Measurements from ENCODE around the gene AKT3.

AKT3 gene

DNA sequence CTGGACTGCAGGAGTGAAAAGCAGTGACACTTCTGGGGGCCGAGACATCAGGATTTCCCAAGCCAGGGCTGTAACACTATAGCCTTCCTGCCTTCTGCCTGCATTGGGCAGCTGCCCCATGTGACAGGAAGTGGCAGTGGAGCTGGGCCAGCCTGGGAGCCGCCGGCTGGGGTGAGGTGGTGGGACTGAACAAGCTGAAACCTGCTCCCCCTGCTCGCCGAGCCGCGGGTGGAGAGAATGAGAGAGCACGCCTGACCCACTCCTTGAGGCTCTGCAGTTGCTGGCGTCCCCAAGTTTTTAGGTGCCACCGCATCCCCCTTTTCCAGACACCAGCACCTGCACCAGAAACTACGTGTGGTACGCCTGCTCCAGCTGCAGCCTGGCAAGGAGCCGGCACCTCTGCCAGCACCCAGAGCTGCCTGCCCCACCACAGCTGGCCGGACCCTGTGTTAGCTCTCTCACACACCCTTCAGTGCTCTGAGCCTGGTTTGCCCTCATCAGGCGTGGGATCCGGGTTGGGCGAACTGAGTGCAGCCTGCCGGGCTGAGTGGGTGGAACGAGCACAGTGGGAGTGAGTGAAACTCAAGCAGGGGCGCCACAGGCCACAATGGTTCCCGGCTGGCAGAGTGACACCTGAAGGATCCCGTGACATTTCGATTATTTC, 119.4 kb downstream of the AKT3 start:
- DNase-seq: no peak

DNA sequence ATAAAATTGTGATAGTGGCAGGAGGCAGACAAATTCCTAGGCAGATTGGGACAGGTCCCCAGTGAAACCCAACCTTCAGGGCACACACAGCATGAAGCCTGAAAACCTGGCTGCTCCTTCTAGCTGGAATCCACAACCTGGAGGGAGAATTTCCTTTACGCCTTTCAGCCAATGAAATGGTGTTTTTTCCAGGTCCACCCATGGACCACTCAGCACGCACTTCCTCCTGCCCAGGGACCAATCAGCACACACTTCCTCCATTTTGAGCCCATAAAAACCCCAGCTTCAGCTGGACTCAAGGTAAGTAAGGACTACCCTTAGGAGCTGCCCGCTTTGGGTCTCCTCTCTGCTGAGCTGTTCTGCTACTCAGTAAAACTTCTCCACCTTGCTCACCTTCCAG, 120.1 kb downstream of the AKT3 start:
- DNase-seq: no peak

DNA sequence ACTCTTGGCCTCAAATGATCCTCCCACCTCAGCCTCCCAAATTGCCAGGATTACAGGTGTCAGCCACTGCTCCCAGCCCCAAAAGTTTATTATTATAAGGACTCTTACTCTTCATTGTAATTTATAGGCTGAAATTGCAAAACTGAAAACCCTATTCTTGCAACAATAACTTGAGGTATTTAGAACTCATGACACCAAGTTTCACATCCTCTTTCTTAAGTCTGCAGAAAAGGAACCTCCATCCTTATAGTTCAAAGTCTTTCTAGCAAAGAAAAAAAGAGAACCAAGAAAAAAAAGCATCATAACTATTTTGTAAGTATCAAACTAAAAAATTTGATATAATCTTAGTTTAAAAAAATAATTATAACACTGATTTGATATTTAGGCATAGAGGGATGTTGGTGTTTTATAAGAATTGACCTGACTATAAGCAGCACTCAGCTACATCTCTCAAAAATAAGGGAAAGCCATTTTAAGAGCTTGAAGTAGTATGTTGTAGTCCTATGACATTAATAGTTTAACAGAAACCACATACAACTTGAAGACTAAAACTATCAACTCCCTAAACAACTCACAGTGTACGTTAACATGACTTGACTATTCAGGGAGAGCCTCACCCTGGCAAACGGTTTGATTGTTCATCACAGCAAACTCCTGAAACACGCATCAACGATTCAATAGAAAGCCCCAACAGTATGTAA, 122.4 kb downstream of the AKT3 start:
- DNase-seq: no peak

DNA sequence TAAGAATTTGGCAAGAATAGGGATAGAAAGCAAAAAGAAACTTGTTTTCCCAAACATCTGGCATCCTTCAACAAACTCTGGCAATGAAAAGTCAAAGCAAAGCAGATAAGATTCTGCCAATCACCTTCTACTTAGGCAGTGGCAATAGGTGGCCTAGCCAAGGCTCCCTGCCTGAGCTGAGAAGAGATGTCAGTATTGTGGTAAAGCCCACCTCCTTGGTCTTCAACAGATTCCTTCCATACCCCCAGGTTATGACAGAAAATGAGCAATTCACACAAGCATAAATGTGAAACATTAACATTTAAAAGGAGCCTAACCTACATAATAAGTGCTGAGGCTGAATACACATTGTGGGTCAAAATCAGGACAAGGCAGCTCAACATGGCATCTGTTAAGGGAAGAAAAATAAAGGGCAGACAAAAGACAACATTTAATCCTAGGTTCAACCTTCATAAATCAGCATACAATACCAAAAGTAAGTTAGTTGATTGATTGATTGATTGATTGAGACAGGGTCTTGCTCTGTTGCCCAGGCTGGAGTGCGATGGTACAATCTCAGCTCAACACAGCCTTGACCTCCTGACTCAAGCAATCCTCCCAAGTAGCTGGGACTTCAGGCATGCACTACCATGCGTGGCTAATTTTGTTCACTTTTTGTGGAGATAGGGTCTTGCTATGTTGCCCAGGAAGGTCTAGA, 123.1 kb downstream of the AKT3 start:
- no peak for DNase-seq

DNA sequence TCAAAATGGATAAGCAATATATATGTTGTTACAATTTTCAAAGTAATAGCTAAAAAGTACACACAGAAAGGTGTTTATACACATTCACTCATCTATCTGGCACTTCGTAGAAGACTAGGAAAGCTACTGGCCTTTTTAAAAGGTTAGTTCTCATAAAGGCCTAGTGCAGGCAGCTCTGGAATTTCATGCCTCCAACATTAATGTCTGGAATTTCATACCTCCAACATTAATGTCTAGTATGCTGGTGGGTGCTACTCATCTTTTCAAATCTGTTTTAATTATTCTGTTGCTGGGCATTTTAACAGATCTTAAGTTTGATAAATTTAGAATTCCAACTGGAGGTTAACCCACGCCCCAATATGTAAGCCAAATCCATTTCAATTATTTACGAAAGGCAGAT, 124.2 kb downstream of the AKT3 start:
- no peak for DNase-seq

DNA sequence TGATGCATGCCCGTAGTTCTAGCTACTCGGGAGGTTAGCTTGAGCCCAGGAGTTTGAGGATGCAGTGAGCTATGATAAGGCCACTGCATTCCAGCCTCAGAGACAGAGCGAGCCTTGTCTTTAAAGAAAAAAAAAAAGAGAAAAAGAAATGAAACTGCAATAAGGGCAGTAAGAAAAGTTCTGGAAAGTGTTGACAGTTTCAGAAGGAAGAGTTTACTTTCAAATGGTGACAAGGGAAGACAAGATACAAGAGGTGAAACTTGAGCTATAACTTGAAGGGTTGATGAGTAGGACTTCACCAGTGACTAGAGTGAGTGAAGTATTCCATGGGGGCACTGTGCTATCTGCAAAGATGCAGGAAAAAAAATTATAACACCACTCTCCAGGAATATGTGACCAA, 125.0 kb downstream of the AKT3 start:
- no peak for DNase-seq

DNA sequence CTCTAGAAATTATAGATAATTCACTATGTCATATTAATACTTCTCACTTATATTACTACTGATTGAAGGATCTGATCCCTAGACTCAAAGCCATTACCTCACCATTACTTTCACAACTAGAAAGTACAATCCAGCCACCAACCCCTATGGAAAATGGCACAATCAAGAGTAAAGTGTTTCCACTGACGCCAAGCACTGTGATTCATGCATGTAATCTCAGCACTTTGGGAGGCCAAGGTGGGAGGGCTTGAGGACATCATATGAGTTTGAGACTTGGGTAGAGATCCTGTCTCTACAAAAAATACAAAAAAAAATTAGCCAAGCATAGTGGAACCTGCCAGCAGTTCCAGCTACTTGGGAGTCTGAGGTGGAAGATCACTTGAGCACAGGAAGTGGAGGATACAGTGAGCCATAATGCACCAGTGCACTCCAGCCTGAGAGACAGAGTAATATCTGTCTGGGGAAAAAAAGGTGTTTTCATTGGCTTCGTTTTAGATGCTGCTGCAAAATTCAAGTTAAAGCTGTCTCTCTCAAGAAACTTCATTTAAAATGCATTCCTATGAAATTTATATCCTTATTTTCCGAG, 126.5 kb downstream of the AKT3 start:
- peak; percentile 5 for DNase-seq

DNA sequence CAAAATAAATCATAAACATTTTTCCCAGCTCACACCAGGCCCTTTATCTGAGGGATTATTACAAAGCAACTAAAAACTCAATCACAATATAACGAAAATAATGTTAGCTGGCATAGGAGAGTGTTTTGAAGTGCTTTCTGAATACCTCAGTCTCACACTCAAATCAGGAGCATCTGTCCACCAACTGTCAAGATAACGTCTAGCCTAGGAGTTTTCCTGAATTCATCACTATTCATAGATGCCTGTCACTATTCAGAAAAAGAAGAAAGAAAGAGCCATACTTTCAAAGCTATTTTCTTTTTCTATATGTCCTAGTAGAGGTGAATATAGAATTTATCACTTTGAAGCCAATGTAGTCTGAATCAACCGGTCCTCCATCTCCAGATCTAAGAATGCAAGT, 127.0 kb downstream of the AKT3 start:
- DNase-seq: no peak

DNA sequence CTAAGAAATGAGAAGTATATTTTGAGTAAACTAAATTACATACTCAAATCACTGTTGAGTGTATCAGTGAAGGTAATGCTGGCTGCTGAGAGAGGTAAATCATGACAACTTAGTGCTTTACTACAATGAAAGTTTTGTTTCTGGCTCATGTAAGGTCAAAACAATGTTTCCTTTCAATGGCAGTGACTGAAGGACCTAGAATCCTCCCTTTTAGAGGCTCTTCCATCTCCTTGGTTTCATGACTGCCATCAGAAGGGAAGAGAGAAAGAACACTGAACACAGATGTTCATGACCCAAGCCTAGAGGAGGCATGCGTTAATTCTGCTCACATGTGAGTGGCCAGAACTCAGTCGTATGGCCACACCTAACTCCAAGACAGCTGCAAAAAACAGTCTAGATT, 130.6 kb downstream of the AKT3 start:
- DNase-seq: no peak

DNA sequence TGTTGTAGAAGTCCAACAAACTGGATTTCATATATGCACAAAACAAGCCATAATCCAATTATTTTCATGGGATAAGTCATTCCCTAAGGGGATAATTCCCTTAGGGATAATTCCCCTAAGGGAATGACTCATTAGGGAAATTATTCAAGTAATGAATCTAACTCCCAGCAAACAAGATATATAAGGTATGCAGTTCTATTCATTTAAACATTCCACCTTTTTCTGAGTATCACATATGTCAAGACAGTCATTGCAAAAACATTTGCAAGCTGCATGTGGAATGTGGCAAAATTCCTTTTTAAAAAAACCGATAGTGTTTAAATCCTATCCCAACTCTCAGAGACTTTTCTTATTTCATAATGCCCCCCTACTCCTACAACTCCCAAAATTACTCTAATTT, 131.2 kb downstream of the AKT3 start:
- no peak for DNase-seq

DNA sequence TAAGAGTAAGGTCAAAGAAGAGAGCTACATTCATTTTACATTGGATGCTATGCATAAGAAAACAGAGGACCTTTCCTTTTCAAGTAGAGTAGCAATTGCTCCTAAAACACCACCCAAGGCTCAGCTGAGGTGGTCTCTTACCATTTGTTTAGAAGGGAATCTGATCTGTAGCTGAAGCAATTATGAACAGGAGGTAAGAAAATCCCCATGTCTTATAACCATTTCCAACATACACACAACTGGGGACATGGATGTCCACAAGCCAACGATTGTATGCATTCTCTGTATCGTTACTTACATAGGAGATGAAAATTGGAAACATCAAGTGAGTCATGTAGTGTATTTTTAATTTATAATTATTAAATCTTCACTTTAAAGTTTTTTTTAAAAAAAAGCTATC, 132.0 kb downstream of the AKT3 start:
- no peak for DNase-seq

DNA sequence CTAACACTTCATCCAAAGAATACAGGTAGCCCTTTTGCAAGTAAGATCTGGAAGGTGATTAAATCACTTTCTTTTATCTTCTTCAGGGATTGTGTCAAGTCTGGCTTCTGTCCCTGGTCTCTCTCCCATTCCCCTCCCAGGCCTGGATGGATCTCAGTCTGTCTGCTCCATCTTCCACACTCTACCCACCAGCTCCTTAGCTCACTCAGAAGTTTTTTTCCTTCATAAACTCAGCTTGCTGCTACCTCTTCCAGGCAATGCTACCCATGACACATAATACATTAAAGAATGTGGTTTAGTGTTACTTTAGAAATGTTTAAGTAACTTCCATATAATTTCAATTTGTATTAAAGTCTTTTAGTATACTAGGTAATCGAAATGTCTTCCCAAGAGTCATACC, 133.1 kb downstream of the AKT3 start:
- no peak for DNase-seq

DNA sequence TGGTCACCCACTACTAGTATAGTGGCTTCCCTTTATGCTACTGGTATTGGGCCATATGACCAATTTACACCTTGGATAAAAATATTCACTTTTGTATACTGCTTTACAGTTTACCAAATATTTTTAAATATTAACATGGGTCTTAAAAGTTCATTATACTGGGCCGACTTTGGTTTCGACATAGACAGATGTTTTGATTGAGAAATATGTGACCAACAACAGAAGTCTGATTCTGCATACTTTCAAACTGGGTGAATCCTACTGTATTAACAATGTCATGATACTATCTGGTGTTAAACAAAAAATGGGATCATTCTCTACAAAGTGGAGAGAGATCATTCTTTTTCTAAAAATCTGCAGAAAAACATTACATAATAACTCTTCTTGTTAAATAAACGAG, 134.8 kb downstream of the AKT3 start:
- DNase-seq: no peak

DNA sequence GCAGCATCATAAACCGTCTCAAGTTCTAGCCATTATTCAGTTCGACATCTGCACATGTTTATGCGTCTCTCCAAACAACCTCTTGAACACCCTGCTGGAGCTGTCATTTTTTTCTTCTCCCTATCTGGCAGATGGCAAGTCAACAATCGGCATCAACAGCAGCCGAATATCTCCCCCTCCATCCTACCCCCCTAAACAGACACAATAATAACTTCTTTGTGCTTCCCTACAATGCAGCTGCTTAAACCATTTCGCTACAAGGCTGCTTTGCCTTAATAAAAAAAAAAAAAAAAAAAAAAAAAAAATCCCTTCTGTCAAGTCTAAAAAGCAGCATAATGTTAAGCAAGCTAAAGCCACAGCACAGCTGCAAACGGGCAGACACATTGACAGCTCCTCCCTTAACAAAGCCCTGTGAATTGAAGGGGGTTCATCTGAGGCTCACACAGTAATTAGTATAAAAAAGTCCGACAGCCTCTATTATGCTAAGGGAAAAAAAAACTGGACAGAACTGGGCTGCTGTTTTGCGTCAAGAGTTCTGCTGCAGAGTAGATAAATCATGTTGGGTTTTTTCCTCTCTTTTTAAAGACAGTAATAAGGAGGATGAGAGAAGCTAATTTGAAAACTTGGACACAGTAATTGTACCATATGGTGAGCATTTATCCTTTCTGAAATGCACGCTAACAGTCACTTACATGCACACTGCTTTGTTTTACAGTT, 136.4 kb downstream of the AKT3 start:
- peak; percentile 79 for DNase-seq

DNA sequence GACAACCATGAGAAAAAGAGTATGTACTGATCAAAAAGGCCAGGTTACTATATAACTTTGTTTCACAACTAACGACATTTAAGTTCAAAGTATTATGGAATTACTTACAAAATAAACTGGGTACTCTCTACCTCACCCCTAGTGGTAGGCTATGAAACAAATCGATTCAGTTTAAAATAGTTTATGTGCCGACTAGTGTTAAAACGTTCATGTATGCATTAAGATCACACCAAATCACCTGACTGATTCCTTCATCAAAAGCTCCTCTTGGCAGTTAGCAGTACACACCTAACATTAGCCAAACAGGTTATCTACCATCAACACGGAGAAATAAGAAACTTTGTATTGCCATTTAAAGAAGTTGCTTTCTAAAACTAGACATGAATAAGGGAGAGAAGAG, 137.1 kb downstream of the AKT3 start:
- DNase-seq: peak; percentile 26

DNA sequence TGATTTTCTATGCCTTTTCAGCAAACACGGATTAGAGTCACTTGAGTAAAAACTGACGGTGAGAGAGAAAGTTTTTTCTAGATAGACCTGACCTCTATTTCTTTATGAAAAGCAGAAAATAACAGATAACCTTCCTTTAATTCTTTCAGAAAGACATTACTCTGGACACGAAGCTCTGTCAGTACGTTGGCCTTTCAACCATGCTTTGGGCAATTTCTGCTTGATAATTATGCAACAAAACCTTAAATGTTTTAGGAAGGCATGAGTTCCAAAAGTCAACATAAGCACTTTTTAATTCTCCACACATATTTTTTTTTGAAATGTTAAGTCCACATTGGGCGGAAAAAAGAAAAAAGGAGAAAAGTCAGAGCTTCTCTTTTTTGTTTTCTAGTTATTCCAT, 137.8 kb downstream of the AKT3 start:
- no peak for DNase-seq

DNA sequence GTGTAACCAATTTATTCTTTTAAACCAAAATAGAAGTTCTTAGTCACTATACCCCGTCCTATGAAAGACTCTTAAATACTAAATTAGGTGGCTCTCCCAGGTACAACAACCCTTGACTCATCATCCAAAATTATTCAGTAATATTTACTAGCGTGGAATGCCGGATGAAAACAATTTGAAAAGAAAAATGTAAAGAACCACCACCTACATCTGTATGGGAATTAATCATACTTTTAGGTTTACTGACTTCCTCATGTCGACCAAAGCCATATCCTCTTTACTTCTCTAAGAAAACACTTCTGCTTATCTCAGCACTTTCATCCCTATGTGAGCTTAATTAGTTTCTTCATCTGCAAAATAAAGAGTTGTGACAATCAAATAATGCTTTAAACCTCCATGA, 139.6 kb downstream of the AKT3 start:
- DNase-seq: no peak

DNA sequence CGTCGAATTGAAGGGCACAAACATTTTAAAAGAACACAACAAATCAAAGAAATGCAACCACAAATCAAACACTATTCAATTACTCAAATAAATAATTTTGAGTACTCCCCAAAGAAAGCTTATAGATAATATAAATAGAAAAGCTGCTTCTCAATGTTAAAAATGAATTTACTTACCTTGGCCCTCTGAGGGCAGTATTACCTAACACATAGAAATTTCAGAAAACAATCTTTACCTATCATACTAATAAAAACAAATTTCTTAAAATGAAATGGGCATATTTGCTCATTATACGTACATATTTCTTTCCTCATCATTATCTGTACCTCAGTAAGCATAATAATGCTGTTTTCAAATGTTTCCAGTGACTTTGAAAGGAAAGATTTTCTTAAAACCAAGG, 141.8 kb downstream of the AKT3 start:
- peak; percentile 34 for DNase-seq

DNA sequence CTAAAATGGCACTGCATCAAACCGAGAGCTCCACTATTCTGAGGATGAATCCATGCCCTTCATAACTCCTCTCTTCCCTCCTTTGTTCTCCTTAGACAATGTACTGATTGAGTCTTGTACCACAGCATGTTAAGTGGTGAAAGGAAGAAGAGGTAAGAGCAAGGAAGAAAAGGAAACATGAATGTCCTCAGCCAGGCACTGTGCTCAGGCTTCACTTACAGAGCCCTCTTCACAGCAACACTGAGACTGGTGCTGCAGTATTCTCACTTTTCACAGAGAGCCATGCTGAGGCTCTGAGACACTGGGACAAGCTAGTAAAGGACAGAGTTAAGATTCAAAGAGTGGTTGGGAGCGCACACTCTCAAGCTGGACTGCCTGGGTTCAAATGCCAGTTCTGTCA, 143.5 kb downstream of the AKT3 start:
- DNase-seq: no peak

DNA sequence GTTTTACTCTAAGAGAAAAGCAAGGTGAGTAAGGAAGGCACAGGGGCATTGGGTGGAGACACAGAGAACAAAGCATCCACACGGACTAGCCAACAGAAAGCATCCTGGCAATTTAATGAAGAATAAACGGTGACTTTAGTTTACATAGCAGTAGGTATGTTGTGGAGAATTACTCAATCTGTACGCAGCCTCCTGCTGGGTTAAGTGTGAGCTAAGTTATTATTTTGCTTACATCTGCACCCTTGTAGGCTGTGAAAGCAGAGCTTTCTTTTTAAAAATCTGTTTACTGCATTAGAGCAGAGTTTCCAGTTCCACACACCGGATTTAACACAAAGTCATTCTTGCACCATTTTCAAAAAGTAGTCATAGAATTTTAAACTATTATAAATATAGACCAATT, 144.5 kb downstream of the AKT3 start:
- no peak for DNase-seq

DNA sequence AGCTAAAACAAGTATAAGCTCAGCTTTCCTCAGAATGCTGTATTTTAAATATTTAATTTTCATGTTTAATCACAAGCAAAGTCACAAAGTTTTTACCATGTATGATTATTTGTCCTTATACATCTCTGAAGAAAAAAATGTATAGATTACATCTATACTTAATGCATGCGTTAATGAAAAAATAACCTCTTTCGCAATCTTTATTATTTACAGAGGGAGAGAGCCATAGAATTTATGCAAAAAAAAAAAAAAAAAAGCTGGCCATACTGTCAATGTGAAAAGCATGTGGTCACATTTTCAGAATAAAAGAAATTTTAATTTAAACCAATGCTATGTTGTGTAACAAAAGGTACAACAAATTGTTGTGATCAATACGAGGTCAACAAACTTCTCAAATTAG, 148.2 kb downstream of the AKT3 start:
- no peak for DNase-seq

DNA sequence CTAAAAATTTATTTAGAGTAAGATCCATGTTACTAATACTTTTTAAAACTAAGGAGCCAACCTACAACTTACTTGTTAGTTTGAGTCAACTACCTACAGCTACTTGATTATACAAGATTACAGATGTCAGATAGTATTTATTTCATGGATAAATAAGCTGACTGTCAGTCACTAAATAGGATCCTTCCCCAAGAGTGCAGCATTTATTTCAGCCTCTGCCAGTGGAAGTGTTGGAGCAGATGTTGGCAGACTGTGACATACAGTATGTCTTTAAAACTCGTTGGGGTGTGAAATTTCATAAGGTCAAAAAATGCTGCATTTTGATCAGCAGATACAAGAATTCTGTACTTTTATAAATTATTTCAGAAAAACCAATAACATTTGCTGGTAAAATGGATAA, 156.2 kb downstream of the AKT3 start:
- no peak for DNase-seq

DNA sequence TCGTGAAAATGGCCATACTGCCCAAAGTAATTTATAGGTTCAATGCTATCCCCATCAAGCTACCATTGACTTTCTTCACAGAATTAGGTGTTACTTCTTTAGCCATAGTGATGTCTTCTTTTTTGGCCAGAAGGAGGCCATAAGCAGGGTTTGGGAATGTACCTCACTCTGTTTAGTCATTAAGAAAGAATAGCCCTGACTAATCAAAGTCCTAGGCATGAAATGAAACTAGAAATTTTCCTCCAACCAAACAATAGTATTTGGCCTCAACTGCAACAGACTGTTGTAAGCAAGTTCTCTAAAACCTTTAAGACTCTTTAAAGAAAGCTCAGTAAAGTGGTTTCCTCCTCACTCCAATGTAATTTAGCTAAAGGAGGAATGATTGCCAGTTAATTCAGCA, 163.9 kb downstream of the AKT3 start:
- DNase-seq: no peak
